HG03135 (cell line): ENCODE results near the gene REPIN1.

Experiments
- ATAC-seq: cut with Tn5 transposase; IDR thresholded peaks from one replicate; pipeline ENCODE4 v1.9.1; 2021; ENCODE audit warnings: mild to moderate bottlenecking, moderate library complexity; ENCODE audit not compliant: unreplicated experiment

Gene REPIN1

GRCh38 chr7:150336746-150337145 lies 31.9 kb upstream of the REPIN1 start:
- no peak for ATAC-seq

DNA sequence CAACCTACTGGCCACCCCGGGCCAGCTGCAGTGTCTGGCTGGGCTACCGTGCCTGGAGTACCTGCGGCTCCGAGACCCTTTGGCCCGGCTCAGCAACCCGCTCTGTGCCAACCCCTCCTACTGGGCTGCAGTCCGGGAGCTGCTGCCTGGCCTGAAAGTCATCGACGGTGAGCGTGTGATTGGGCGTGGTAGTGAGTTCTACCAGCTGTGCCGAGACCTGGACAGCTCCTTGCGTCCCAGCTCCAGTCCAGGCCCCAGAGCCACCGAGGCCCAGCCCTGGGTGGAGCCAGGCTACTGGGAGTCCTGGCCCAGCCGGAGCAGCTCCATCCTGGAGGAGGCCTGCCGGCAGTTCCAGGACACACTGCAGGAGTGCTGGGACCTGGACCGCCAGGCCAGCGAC lies 31.4 kb upstream of the REPIN1 start:
- no peak for ATAC-seq

DNA sequence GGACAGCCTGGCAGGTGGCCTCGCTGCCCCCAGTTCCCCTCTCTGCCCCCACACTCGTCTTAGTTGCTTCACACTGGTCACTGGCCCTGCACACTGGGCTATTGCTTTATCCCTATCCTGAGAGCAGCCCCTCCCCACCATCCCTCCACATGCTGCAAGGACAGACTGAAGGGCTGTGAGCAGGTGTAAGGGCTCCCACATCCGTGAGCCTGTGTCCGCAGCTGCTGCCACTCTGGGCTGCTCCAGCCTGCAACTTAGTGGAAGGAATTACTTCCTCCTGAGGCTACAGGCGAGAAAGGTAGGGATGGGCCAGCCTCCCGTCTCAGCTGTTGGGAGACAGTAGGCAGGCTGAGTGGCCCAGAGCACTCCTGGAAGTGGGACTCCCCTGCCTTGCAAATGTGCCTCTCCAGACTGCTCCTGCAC lies 31.0 kb upstream of the REPIN1 start:
- ATAC-seq: no peak

- no peak for ATAC-seq
Measured at GRCh38 chr7:150338166-150338829, 30.3 kb upstream of the REPIN1 start.

DNA sequence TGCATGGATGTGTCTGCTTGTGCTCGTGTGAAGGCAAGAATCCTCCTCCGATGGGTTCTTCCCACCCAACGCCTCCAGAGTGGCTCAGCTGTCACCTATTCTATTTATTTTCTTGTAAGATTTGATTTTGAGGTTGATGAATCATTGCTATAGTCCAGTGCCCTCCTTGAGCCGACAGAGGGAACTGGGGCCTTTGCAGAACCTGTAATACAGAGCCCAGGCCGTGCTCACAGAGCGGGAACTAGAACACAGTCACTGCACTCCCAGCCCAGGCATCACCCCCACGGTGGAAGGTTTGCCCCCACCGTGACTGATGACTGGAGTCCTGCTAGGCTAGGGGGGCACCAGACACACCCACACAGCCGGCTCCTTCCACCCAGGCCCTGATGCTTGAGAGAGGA lies 29.2 kb upstream of the REPIN1 start:
- ATAC-seq: no peak

GRCh38 chr7:150340024-150340749 lies 28.4 kb upstream of the REPIN1 start:
- no peak for ATAC-seq

GRCh38 chr7:150340875-150341262 lies 27.8 kb upstream of the REPIN1 start:
- no peak for ATAC-seq

DNA sequence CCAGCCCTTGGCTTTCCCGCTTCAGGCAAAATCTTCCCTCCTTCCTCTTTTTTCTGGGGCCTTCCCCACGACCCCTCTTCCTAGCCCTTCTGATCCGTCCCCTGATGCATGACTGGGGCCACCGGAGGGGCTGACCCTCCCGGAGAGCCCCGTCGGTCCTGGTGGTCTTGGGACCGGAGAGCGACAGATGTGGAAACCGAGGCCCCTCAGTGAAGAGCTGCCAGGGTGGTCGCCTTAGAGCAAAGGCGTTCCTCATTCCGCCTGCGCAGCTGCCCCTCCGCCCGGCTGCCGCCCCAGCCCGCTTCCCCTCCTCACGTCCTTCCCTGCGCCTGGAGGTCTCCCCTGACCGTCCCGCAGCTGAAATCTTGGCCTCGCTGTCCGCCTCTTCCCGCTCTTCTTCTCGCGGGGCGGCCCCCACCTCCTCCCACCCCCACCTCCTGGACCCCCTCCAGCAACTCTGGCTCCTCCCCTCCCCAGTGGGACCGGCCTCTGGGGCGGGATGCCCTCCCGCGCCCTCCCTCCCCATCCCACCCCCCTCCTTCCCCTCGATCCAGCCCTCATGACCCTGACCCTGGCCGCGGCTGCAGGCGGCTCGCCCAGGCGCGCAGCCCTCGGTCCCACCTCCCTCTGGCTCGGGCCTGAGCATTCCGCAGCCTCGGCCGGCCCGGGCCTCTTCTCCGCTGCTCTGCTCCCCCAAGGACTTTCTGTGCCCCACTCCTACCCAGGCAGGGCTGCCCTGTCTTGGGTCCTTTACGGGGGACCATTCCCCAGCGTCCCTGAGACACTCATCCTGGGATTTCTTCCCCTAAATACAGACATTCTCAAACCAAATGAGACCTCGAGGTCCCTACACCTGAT lies 27.1 kb upstream of the REPIN1 start, which contains the start of gene RARRES2:
TSS of gene RARRES2 (minus strand) at position 367 of the 858 bp plus-strand sequence. CDS start 1,020 bp downstream, outside the sequence.
- no peak for ATAC-seq

GRCh38 chr7:150342121-150342408 lies 26.6 kb upstream of the REPIN1 start:
- ATAC-seq: no peak

GRCh38 chr7:150343225-150343624 lies 25.4 kb upstream of the REPIN1 start:
- no peak for ATAC-seq

DNA sequence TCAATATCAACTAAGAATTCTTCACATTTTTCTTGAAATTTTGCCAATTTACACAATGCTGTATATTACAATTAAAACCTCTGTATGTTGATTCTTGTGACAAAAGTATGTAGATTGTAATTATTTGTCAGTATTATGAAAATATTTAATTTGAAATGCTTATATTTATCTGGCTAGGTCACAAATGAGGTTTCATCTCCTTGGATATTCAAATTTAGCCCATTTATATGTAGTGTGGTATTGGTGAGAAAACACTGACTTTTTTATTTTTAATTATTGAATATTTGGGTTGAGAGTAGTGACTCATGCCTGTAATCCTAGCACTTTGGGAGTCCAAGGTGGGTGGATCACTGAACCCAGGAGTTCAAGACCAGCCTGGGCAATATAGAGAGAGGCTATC lies 24.3 kb upstream of the REPIN1 start:
- ATAC-seq: no peak

DNA sequence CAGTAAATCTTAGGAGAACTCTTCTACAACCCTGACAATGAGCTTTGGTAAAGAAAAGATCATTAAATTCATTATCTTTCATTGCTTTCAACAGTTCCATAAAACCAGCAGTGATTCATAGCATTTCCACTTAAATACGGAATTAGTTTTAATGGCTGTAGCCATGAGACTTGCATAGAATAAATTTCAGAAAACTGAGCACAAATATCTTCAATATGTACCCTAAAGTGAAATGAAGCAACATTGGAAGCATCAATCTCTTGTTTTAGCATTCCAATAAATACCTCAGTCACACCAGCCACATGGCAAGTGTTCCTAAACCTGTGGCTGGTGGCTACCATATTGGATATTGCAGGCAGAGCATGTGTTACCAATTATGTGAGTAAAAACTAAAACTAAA lies 23.6 kb upstream of the REPIN1 start:
- no peak for ATAC-seq

- no peak for ATAC-seq
Measured at GRCh38 chr7:150346922-150347321, 21.7 kb upstream of the REPIN1 start.

GRCh38 chr7:150351587-150352194 lies 16.9 kb upstream of the REPIN1 start:
- no peak for ATAC-seq

DNA sequence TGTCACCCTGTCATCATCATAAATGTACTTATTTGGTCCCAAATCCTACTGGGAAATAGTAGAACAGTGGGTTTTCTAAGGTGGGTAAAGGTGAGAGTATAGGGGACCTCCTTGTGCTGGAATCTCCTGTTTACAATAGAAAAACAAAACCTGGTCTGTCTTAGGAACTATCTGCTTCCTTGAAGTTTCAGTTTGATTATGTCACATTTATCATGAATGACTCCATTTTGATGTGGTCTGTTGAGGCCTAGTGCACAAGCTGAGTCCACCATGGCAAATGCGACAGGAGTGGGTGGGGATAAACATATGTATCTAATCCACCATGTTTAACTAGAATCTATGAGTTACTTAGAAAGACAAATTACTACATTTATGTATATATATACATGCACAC lies 13.0 kb upstream of the REPIN1 start:
- no peak for ATAC-seq

DNA sequence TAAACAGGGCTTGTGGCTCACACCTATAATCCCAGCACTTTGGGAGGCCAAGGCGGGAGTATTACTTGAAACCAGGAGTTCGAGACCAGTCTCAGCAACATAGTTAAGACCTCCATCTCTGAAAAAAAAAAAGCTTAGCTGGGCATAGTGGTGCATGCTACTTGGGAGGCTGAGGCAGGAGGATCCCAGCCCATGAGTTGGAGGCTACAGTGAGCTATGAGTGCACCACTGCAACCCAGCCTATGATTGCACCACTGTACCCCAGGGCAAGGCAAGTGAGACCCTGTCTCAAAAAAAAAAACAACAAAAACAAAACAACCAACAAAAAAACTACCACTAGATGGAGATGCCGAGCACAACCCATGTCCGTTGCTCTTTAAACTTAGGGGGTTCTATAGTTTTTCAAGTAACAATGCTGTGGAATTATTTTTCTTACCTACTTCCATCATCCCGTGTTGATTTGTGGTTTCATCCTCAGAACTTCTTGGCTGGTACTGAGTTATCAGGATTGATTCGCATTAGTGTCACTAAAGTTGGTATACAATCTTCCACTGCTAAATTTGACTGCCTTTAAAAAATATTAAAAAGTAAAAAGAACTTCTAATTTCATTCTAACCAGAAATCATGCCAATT lies 12.2 kb upstream of the REPIN1 start:
- ATAC-seq: no peak

GRCh38 chr7:150357270-150357669 lies 11.4 kb upstream of the REPIN1 start:
- ATAC-seq: no peak

DNA sequence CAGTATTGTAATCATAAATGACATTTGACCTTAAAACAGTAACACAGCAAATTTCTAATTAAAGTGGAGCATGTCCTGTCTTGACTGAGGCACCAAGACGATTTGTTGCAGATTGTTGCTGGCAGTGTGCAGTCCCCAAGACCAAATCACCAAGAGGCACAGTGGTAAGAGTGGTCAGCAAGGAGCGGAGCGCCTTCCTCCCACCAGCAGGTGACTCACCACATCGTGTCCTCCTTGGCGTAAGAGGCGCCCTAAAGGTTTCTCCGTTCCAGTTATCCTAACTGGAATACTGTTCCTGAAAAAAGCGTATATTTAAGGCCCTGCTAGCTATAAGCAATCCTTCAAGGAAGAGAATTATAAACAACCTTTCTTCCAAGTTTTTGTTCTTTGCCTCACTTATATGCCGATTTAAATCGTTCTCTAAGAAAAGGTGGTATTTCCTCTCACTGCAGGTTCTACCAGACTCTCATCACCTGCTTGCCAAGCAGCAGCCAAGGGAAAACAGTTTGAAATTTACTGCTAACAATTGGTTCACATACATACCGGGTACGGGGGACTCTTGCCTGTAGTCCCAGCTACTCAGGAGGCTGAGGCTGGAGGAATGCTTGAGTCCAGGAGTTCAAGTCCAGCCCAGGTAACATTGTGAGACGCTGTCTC lies 10.7 kb upstream of the REPIN1 start:
- ATAC-seq: no peak

DNA sequence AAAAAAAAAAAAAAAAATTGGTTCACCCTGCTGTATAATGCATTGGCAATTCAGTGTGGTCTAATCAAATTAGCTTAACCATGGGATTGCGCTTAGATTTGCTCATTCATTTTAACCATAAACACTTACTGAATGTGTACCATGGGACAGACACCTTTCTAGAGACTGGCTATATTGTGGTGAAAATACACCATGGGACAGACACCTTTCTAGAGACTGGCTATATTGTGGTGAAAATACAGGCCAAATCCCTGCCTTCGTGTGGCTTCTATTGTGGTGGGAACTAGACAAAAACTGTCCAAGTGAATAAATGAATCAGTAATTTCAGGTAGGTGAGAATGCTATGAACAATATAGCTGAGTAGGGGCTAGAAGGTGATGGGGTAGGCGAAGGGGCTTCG lies 10.2 kb upstream of the REPIN1 start:
- ATAC-seq: no peak

GRCh38 chr7:150358988-150359621 lies 9.5 kb upstream of the REPIN1 start:
- ATAC-seq: no peak
